A673 (cell line): Measurements from ENCODE around the gene FGF7. TPM values are rescaled to one million over a fixed set of nuclear protein-coding genes. Genes with fewer than 3 reads are reported as not detected.

Experiments used
- BruUV-seq: library from RNA; stranded (reverse); fragments of 400-500 nt; replicated peaks from 2 replicates; lab custom pipeline; 2021; lab: Mats Ljungman, UMichigan
- CTCF ChIA-PET: fragments of 300-600 bp; sonication (Branson Sonifier 250); formaldehyde crosslinking; loops from one replicate; lab custom pipeline; 2022; ENCODE audit warnings: antibody characterized with exemption; lab: Charles Lee
- POLR2A ChIA-PET: fragments of 300-600 bp; sonication (Branson Sonifier 250); formaldehyde crosslinking; loops from one replicate; lab custom pipeline; 2022; ENCODE audit warnings: antibody characterized with exemption; ENCODE audit not compliant: low non-redundant PET; lab: Charles Lee
- DNase-seq: peaks from one replicate; pipeline ENCODE4 v3.0.0-alpha.2; 2015; ENCODE audit warnings: low spot score
- H3K27ac ChIP-seq: fragments of 200-600 bp; sonication (generic); 2 replicates; pipeline ENCODE4 v1.5.1; 2016; ENCODE audit warnings: mixed run types, low read depth, mild to moderate bottlenecking, mixed read lengths, antibody characterized with exemption, low read length; ENCODE audit not compliant: poor library complexity, severe bottlenecking
- H3K27me3 ChIP-seq: fragments of 200-600 bp; sonication (generic); replicated peaks from 2 replicates; pipeline ENCODE4 v1.6.1; 2017; ENCODE audit warnings: mixed run types, low read depth, mild to moderate bottlenecking, mixed read lengths, antibody characterized with exemption, low read length; ENCODE audit not compliant: insufficient read depth, poor library complexity
- H3K36me3 ChIP-seq: fragments of 200-600 bp; sonication (generic); 2 replicates; pipeline ENCODE4 v1.6.1; 2016; ENCODE audit warnings: mixed run types, mild to moderate bottlenecking, mixed read lengths, antibody characterized with exemption, low read length; ENCODE audit not compliant: insufficient read depth, poor library complexity, severe bottlenecking
- H3K4me1 ChIP-seq: fragments of 200-600 bp; sonication (generic); 2 replicates; pipeline ENCODE4 v1.6.1; 2017; ENCODE audit warnings: mixed run types, mild to moderate bottlenecking, mixed read lengths, antibody characterized with exemption, low read length; ENCODE audit not compliant: insufficient read depth, poor library complexity, severe bottlenecking
- H3K4me3 ChIP-seq: fragments of 200-600 bp; sonication (generic); 2 replicates; pipeline ENCODE4 v1.5.1; 2016; ENCODE audit warnings: low read depth, mixed run types, mild to moderate bottlenecking, mixed read lengths, low read length; ENCODE audit not compliant: poor library complexity, severe bottlenecking
- H3K9me3 ChIP-seq: fragments of 200-600 bp; sonication (generic); 2 replicates; pipeline ENCODE4 v1.6.1; 2016; ENCODE audit warnings: mixed run types, low read depth, mild to moderate bottlenecking, mixed read lengths, antibody characterized with exemption, low read length; ENCODE audit not compliant: poor library complexity, severe bottlenecking
- EZH2 ChIP-seq: fragments of 200-600 bp; sonication (generic); IDR thresholded peaks from 2 replicates; pipeline ENCODE4 v1.6.1; 2017; ENCODE audit warnings: borderline replicate concordance, low read depth, mild to moderate bottlenecking, mixed read lengths, antibody characterized with exemption, low read length; ENCODE audit not compliant: poor library complexity, severe bottlenecking
- intact Hi-C: fragments of 100-400 bp; cut with micrococcal nuclease; formaldehyde crosslinking; loops from one replicate; pipeline ENCODE4 v1.10.0; 2022; ENCODE audit not compliant: unreplicated experiment
- total RNA-seq: library from RNA; stranded (reverse); gene quantifications from 2 replicates; pipeline ENCODE4 v1.2.3, GENCODE V29; 2021
- TF ChIP-seq, protein P1 (sequence below): fragments of 300-800, 200-600 bp; sonication (generic); conservative IDR thresholded peaks from 2 replicates; pipeline ENCODE4 v1.5.1; 2017; ENCODE audit warnings: low read depth, mild to moderate bottlenecking, antibody characterized with exemption, low read length, moderate library complexity, mixed read lengths

The FGF7 gene
- total RNA-seq, 1 experiment from 2014 or later = not detected

DNA sequence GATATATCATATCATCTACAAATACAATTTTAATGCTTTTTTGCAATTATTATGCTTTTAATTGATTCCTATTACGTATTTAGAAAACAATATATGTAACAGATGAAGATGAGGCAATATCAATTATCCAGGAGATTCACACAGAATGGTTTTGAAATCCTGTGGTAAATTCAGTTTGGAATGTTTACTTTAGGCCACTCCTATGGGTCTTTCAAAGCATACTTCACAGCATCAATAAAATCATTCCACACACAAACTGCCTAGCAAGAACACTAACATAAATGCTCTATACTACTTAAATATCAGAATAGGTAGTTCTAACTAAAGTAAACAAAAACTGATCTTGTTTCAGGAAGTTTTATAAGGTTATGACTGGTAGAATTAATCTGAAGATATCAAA is 107.0 kb downstream of the FGF7 start:
- no TSS peak for BruUV-seq
- no peak for DNase-seq
- ChIA-PET POLR2A (no interaction called here), CTCF (no interaction called here)
- Histone ChIP-seq H3K9me3 (no peaks in the 10 kb centered on the region), H3K27me3 (no peaks in the 10 kb centered on the region), H3K4me1 (no peaks in the 10 kb centered on the region), H3K36me3 (no peaks in the 10 kb centered on the region), H3K27ac (no peak overlapping the region), H3K4me3 (no peak overlapping the region)
- intact Hi-C loops = no loop called here
- no peak for TF ChIP-seq EZH2
- TF ChIP-seq, protein P1, sequence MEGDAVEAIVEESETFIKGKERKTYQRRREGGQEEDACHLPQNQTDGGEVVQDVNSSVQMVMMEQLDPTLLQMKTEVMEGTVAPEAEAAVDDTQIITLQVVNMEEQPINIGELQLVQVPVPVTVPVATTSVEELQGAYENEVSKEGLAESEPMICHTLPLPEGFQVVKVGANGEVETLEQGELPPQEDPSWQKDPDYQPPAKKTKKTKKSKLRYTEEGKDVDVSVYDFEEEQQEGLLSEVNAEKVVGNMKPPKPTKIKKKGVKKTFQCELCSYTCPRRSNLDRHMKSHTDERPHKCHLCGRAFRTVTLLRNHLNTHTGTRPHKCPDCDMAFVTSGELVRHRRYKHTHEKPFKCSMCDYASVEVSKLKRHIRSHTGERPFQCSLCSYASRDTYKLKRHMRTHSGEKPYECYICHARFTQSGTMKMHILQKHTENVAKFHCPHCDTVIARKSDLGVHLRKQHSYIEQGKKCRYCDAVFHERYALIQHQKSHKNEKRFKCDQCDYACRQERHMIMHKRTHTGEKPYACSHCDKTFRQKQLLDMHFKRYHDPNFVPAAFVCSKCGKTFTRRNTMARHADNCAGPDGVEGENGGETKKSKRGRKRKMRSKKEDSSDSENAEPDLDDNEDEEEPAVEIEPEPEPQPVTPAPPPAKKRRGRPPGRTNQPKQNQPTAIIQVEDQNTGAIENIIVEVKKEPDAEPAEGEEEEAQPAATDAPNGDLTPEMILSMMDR = no peak

Other genes starting within 250 kb of the FGF7 start
- 2.3 and 4.2 TPM in 2 replicates for gene FAM227B, start 197.6 kb downstream of the FGF7 start, total RNA-seq
- gene DTWD1, start 197.8 kb downstream of the FGF7 start, total RNA-seq = 16.5 and 18.0 TPM in 2 replicates